ENCODE results near the gene GRIK1.

The GRIK1 gene

DNA sequence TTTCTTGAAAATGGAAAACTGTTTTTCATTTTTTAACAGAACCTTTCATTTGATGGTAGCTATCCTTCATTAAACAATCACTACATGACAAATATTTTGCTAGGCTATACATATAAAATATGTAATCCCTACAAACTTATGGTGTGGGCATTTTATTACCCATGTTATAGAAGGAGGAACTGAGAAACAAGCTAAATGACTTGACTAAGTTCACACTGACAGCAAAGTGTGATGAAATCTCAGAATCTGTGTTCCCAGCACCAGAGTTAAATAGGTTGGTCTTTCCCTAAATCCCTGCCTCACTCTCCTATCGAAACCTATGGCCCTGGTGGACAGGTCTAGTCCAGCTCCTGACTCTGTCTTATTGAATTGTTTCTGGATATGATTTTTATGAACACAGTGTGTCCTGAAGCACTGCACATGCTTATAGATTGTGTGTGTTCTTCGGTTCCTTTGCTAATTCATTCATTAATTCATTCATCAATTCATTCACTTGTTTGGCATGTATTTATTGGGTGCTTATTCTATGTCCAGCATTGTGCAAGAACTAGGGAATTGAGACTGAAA is 301.0 kb downstream of the GRIK1 start:
- Histone ChIP-seq H3K4me2 (ENCODE audit: low read length) (no peak overlapping the region), H3K4me1 (ENCODE audit: insufficient read depth, low read length, severe bottlenecking) (no peaks in the 10 kb centered on the region), H3K9me3 (ENCODE audit: low read length) (no peaks in the 10 kb centered on the region), H3F3A (ENCODE audit: insufficient read depth, low read length) (no peaks in the 10 kb centered on the region), H3K9me2 (ENCODE audit: low read depth, low read length) (no peaks in the 10 kb centered on the region), H3K79me2 (ENCODE audit: insufficient read depth, low read length) (no peaks in the 10 kb centered on the region), H4K20me1 (ENCODE audit: insufficient read depth, low read length) (no peaks in the 10 kb centered on the region), H2AFZ (ENCODE audit: low read length) (no peak overlapping the region), H3K27me3 (ENCODE audit: insufficient read depth, low read length) (no peaks in the 10 kb centered on the region), H3K27ac (ENCODE audit: low read depth, low read length, poor library complexity, severe bottlenecking) (no peak overlapping the region), H3K36me3 (ENCODE audit: insufficient read depth, low read length) (no peaks in the 10 kb centered on the region), H3K9ac (ENCODE audit: low read length) (no peak overlapping the region), H3K4me3 (ENCODE audit: low read depth, low read length, poor library complexity, severe bottlenecking) (no peak overlapping the region)
- no peak for TF ChIP-seq EZH2 (IDR thresholded peaks at IDR 0.05; ENCODE audit: borderline replicate concordance, low read length)
- TF ChIP-seq, protein P1, sequence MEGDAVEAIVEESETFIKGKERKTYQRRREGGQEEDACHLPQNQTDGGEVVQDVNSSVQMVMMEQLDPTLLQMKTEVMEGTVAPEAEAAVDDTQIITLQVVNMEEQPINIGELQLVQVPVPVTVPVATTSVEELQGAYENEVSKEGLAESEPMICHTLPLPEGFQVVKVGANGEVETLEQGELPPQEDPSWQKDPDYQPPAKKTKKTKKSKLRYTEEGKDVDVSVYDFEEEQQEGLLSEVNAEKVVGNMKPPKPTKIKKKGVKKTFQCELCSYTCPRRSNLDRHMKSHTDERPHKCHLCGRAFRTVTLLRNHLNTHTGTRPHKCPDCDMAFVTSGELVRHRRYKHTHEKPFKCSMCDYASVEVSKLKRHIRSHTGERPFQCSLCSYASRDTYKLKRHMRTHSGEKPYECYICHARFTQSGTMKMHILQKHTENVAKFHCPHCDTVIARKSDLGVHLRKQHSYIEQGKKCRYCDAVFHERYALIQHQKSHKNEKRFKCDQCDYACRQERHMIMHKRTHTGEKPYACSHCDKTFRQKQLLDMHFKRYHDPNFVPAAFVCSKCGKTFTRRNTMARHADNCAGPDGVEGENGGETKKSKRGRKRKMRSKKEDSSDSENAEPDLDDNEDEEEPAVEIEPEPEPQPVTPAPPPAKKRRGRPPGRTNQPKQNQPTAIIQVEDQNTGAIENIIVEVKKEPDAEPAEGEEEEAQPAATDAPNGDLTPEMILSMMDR (IDR thresholded peaks at IDR 0.05; ENCODE audit: low read length), result no peak

DNA sequence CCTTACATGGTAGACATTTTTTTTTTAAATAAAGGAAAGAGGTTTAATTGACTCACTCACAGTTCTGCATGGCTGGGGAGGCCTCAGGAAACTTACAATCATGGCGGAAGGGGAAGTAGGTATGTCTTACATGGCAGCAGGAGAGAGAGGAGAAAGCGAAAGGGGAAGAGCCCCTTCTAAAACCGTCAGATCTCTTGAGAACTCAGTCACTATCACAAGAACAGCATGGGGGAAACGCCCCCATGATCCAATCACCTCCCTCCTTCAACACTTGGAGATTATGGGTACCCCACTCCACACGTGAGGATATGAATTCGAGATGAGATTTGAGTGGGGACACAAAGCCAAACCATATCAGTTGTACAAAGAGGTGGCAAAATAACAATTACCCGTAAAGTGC is 301.7 kb downstream of the GRIK1 start:
- Histone ChIP-seq H3K4me2 (ENCODE audit: low read length) (no peak overlapping the region), H3K9me3 (ENCODE audit: low read length) (no peaks in the 10 kb centered on the region), H3K79me2 (ENCODE audit: insufficient read depth, low read length) (no peaks in the 10 kb centered on the region), H3F3A (ENCODE audit: insufficient read depth, low read length) (no peaks in the 10 kb centered on the region), H3K9me2 (ENCODE audit: low read depth, low read length) (no peaks in the 10 kb centered on the region), H3K4me3 (ENCODE audit: low read depth, low read length, poor library complexity, severe bottlenecking) (no peak overlapping the region), H3K36me3 (ENCODE audit: insufficient read depth, low read length) (no peaks in the 10 kb centered on the region), H3K27ac (ENCODE audit: low read depth, low read length, poor library complexity, severe bottlenecking) (no peak overlapping the region), H4K20me1 (ENCODE audit: insufficient read depth, low read length) (no peaks in the 10 kb centered on the region), H3K4me1 (ENCODE audit: insufficient read depth, low read length, severe bottlenecking) (no peaks in the 10 kb centered on the region), H3K27me3 (ENCODE audit: insufficient read depth, low read length) (no peaks in the 10 kb centered on the region), H3K9ac (ENCODE audit: low read length) (no peak overlapping the region), H2AFZ (ENCODE audit: low read length) (no peak overlapping the region)
- TF ChIP-seq, protein P1 (IDR thresholded peaks at IDR 0.05; ENCODE audit: low read length), result no peak

DNA sequence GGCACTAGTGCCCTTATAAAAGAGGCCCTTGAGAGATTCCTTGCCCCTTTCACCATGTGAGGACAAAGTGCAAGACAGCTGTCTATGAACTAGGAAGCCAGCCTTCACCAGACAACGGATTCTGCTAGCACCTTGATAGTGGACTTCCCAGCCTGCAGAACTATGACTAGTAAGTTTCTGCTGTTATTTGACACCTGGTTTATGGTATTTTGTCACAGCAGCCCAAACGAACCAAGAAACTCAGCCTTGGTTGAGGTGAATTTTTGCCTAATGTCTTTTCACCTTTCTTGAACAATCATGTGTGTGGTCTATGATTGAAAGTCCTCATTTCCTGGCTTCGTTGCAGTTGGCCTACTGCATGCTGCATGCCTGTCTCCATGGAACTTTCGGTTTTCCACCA is 302.2 kb downstream of the GRIK1 start:
- no peaks in the 10 kb centered on the region for H3K9me3 ChIP-seq (ENCODE audit: low read length)
- no peak overlapping the region for H3K9ac ChIP-seq (ENCODE audit: low read length)
- no peaks in the 10 kb centered on the region for H3K36me3 ChIP-seq (ENCODE audit: insufficient read depth, low read length)
- no peak for TF ChIP-seq EZH2 (IDR thresholded peaks at IDR 0.05; ENCODE audit: borderline replicate concordance, low read length)
- TF ChIP-seq, protein P1 (IDR thresholded peaks at IDR 0.05; ENCODE audit: low read length), result no peak
- no peaks in the 10 kb centered on the region for H3K9me2 ChIP-seq (ENCODE audit: low read depth, low read length)
- no peaks in the 10 kb centered on the region for H4K20me1 ChIP-seq (ENCODE audit: insufficient read depth, low read length)
- no peaks in the 10 kb centered on the region for H3K4me1 ChIP-seq (ENCODE audit: insufficient read depth, low read length, severe bottlenecking)
- no peaks in the 10 kb centered on the region for H3K79me2 ChIP-seq (ENCODE audit: insufficient read depth, low read length)
- H3K27me3 ChIP-seq (ENCODE audit: insufficient read depth, low read length), result no peaks in the 10 kb centered on the region
- no peak overlapping the region for H3K4me2 ChIP-seq (ENCODE audit: low read length)
- no peak overlapping the region for H3K27ac ChIP-seq (ENCODE audit: low read depth, low read length, poor library complexity, severe bottlenecking)
- H2AFZ ChIP-seq (ENCODE audit: low read length), result no peak overlapping the region
- H3F3A ChIP-seq (ENCODE audit: insufficient read depth, low read length), result no peaks in the 10 kb centered on the region
- no peak overlapping the region for H3K4me3 ChIP-seq (ENCODE audit: low read depth, low read length, poor library complexity, severe bottlenecking)
